Measurements from ENCODE around the gene AKAP13. TPM values are rescaled to one million over a fixed set of nuclear protein-coding genes. Genes with fewer than 3 reads are reported as not detected.
A peak's percentile ranks its signal among the peaks of the same experiment; 100 is the strongest.

Gene AKAP13
- total RNA-seq, 2 experiments from 2014 or later = 282 to 304 TPM

- H3K27ac Mint-ChIP-seq = peak overlapping the region; percentile 85
- peak overlapping the region; percentile 43 to 60 for H3K27ac ChIP-seq (ENCODE audit: low read depth in 1 of 2, low read length in 2 of 2)
- H3K9me3 Mint-ChIP-seq = no peaks in the 10 kb centered on the region
- H3K4me1 Mint-ChIP-seq (ENCODE audit: low read depth) = peaks cover 51% of the 10 kb centered on the region
- POLR2A ChIA-PET = interaction anchor here (1.1 to 4.6 kb wide), 8 partner anchors 13 to 253 kb away, joined by 4 to 70 read pairs (median 6); partner anchors contain the start of gene AKAP13
- no peaks in the 10 kb centered on the region for H3K27me3 ChIP-seq (ENCODE audit: control insufficient read depth in 1 of 2, insufficient read depth in 2 of 2, low read length in 2 of 2)
- peak overlapping the region; percentile 47 for H3K4me3 ChIP-seq (ENCODE audit: low read length)
- intact Hi-C loops (cut with DNase I, micrococcal nuclease) = loop anchor here (2.0 to 10.0 kb wide), 5 partner anchors 45 to 336 kb away; partner anchors contain the start of gene AKAP13 (in 1 of the 2)
- TF ChIP-seq CTCF (IDR thresholded peaks at IDR 0.05) = no peak
- CTCF ChIA-PET = interaction anchor here (0.6 to 3.1 kb wide), 13 partner anchors 14 to 173 kb away, joined by 3 to 29 read pairs (median 4); partner anchors contain the start of gene AKAP13
- no peaks in the 10 kb centered on the region for H3K36me3 Mint-ChIP-seq (ENCODE audit: low read depth)
- no peaks in the 10 kb centered on the region for H3K36me3 ChIP-seq (ENCODE audit: insufficient read depth, low read length)
- DNase-seq = peak in 1 of 14 experiments; percentile 18
- peaks cover 30% of the 10 kb centered on the region for H3K4me1 ChIP-seq (ENCODE audit: insufficient read depth, low read length)
- no peaks in the 10 kb centered on the region for H3K27me3 Mint-ChIP-seq
- no peaks in the 10 kb centered on the region for H3K9me3 ChIP-seq (ENCODE audit: control insufficient read depth in 1 of 2, insufficient read depth in 1 of 2, low read length in 2 of 2)
- ATAC-seq (ENCODE audit: poor library complexity) = no peak
- H3K4me3 Mint-ChIP-seq = peak overlapping the region; percentile 5
Measured at GRCh38 chr15:85331655-85332285, 48.6 kb upstream of the AKAP13 start.

- peak overlapping the region; percentile 38 for H3K27ac Mint-ChIP-seq
- H3K36me3 Mint-ChIP-seq (ENCODE audit: low read depth) = no peaks in the 10 kb centered on the region
- Histone ChIP-seq H3K4me1 (ENCODE audit: insufficient read depth, low read length) (peaks cover 30% of the 10 kb centered on the region), H3K9me3 (ENCODE audit: control insufficient read depth in 1 of 2, insufficient read depth in 1 of 2, low read length in 2 of 2) (no peaks in the 10 kb centered on the region), H3K4me3 (ENCODE audit: low read length) (no peak overlapping the region), H3K36me3 (ENCODE audit: insufficient read depth, low read length) (no peaks in the 10 kb centered on the region), H3K27ac (ENCODE audit: low read depth in 1 of 2, low read length in 2 of 2) (no peak overlapping the region), H3K27me3 (ENCODE audit: control insufficient read depth in 1 of 2, insufficient read depth in 2 of 2, low read length in 2 of 2) (no peaks in the 10 kb centered on the region)
- ATAC-seq (ENCODE audit: poor library complexity) (no peak), DNase-seq (no peak)
- no peaks in the 10 kb centered on the region for H3K9me3 Mint-ChIP-seq
- peak overlapping the region; percentile 14 for H3K4me3 Mint-ChIP-seq
- H3K4me1 Mint-ChIP-seq (ENCODE audit: low read depth) = peaks cover 41% of the 10 kb centered on the region
- H3K27me3 Mint-ChIP-seq = no peaks in the 10 kb centered on the region
- ChIA-PET CTCF (interaction anchor here (1.2 kb wide), 1 partner anchor 8 kb away, joined by 3 read pairs; no protein-coding TSS in a partner anchor), POLR2A (no interaction called here)
- intact Hi-C loops (cut with DNase I, micrococcal nuclease) = loop anchor here in 1 of 2 experiments (5.0 to 10.0 kb wide), 3 partner anchors 49 to 334 kb away; partner anchors contain the start of gene AKAP13
- TF ChIP-seq CTCF (IDR thresholded peaks at IDR 0.05) = no peak
Measured at GRCh38 chr15:85333132-85333831, 47.1 kb upstream of the AKAP13 start.

GRCh38 chr15:85334241-85334640 lies 46.2 kb upstream of the AKAP13 start:
- ATAC-seq (ENCODE audit: poor library complexity) (no peak), DNase-seq (no peak)
- Histone ChIP-seq H3K4me1 (ENCODE audit: insufficient read depth, low read length) (peaks cover 25% of the 10 kb centered on the region), H3K4me3 (ENCODE audit: low read length) (no peak overlapping the region), H3K36me3 (ENCODE audit: insufficient read depth, low read length) (no peaks in the 10 kb centered on the region), H3K27me3 (ENCODE audit: control insufficient read depth in 1 of 2, insufficient read depth in 2 of 2, low read length in 2 of 2) (no peaks in the 10 kb centered on the region), H3K27ac (ENCODE audit: low read depth in 1 of 2, low read length in 2 of 2) (no peak overlapping the region), H3K9me3 (ENCODE audit: control insufficient read depth in 1 of 2, insufficient read depth in 1 of 2, low read length in 2 of 2) (no peaks in the 10 kb centered on the region)
- intact Hi-C loops (cut with DNase I, micrococcal nuclease) = loop anchor here in 1 of 2 experiments (5.0 to 10.0 kb wide), 3 partner anchors 48 to 333 kb away; partner anchors contain the start of gene AKAP13
- ChIA-PET POLR2A (no interaction called here), CTCF (no interaction called here)
- H3K4me1 Mint-ChIP-seq (ENCODE audit: low read depth) = peaks cover 34% of the 10 kb centered on the region
- H3K27ac Mint-ChIP-seq = no peak overlapping the region
- no peaks in the 10 kb centered on the region for H3K9me3 Mint-ChIP-seq
- TF ChIP-seq CTCF (IDR thresholded peaks at IDR 0.05) = no peak
- H3K36me3 Mint-ChIP-seq (ENCODE audit: low read depth) = no peaks in the 10 kb centered on the region
- H3K27me3 Mint-ChIP-seq = no peaks in the 10 kb centered on the region
- H3K4me3 Mint-ChIP-seq = no peak overlapping the region
